ENCODE results near the gene PADI3.

The PADI3 gene

DNA sequence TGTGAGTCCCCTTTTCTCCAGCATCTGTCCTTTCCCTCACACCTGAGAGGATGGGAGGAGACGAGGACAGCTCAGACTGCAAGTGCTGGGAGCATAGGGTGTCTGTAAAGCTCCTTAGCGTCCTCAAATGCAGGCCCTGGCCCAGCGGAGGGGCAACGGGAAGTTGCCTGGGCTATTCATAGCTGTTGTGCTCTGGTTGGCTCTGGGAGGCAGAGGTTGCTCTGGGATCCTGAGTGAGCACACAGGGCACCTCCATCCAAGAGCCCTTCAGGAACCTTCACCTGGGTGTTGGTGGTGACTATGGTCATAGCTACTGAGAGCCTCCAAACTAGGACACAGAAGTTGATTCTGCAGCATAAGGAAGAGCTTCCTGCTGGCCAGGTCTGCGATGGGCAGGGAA, 41.4 kb upstream of the PADI3 start:
- H3K27me3 ChIP-seq (ENCODE audit: control insufficient read depth, insufficient read depth, low read length, poor library complexity, severe bottlenecking), result no peaks in the 10 kb centered on the region
- no peaks in the 10 kb centered on the region for H3K9me3 ChIP-seq (ENCODE audit: control insufficient read depth, low read length)
- no peak overlapping the region for H3K4me3 ChIP-seq (ENCODE audit: insufficient read depth, low read depth, low read length)
- H3K4me1 ChIP-seq (ENCODE audit: control insufficient read depth, insufficient read depth, low read length), result peaks cover 8% of the 10 kb centered on the region
- 86 to 91% methylated on average over 5 of the region's 5 CpGs for WGBS, 2 experiments
- no peak overlapping the region for H3K27ac ChIP-seq (ENCODE audit: insufficient read depth, low read depth, low read length, poor library complexity, severe bottlenecking)
- H3K36me3 ChIP-seq (ENCODE audit: control insufficient read depth, insufficient read depth, low read length), result no peaks in the 10 kb centered on the region

GRCh38 chr1:17207966-17208418, 40.9 kb upstream of the PADI3 start:
- Histone ChIP-seq H3K27ac (ENCODE audit: insufficient read depth, low read depth, low read length, poor library complexity, severe bottlenecking) (no peak overlapping the region), H3K4me1 (ENCODE audit: control insufficient read depth, insufficient read depth, low read length) (peaks cover 13% of the 10 kb centered on the region), H3K27me3 (ENCODE audit: control insufficient read depth, insufficient read depth, low read length, poor library complexity, severe bottlenecking) (no peaks in the 10 kb centered on the region), H3K4me3 (ENCODE audit: insufficient read depth, low read depth, low read length) (no peak overlapping the region), H3K9me3 (ENCODE audit: control insufficient read depth, low read length) (no peaks in the 10 kb centered on the region), H3K36me3 (ENCODE audit: control insufficient read depth, insufficient read depth, low read length) (no peaks in the 10 kb centered on the region)
- WGBS, 2 experiments, result 83 to 84% methylated on average over 2 of the region's 2 CpGs

GRCh38 chr1:17208546-17208945, 40.4 kb upstream of the PADI3 start:
- Histone ChIP-seq H3K36me3 (ENCODE audit: control insufficient read depth, insufficient read depth, low read length) (no peaks in the 10 kb centered on the region), H3K9me3 (ENCODE audit: control insufficient read depth, low read length) (no peaks in the 10 kb centered on the region), H3K4me3 (ENCODE audit: insufficient read depth, low read depth, low read length) (no peak overlapping the region), H3K27ac (ENCODE audit: insufficient read depth, low read depth, low read length, poor library complexity, severe bottlenecking) (no peak overlapping the region), H3K27me3 (ENCODE audit: control insufficient read depth, insufficient read depth, low read length, poor library complexity, severe bottlenecking) (no peaks in the 10 kb centered on the region), H3K4me1 (ENCODE audit: control insufficient read depth, insufficient read depth, low read length) (peaks cover 18% of the 10 kb centered on the region)
- WGBS, 2 experiments, result 92 to 93% methylated on average over 3 of the region's 3 CpGs

GRCh38 chr1:17209430-17209829, 39.5 kb upstream of the PADI3 start:
- Histone ChIP-seq H3K4me3 (ENCODE audit: insufficient read depth, low read depth, low read length) (no peak overlapping the region), H3K27me3 (ENCODE audit: control insufficient read depth, insufficient read depth, low read length, poor library complexity, severe bottlenecking) (no peaks in the 10 kb centered on the region), H3K9me3 (ENCODE audit: control insufficient read depth, low read length) (no peaks in the 10 kb centered on the region), H3K27ac (ENCODE audit: insufficient read depth, low read depth, low read length, poor library complexity, severe bottlenecking) (no peak overlapping the region), H3K36me3 (ENCODE audit: control insufficient read depth, insufficient read depth, low read length) (no peaks in the 10 kb centered on the region), H3K4me1 (ENCODE audit: control insufficient read depth, insufficient read depth, low read length) (peaks cover 22% of the 10 kb centered on the region)
- 69 to 80% methylated on average over 4 to 5 of the region's 5 CpGs for WGBS, 2 experiments

DNA sequence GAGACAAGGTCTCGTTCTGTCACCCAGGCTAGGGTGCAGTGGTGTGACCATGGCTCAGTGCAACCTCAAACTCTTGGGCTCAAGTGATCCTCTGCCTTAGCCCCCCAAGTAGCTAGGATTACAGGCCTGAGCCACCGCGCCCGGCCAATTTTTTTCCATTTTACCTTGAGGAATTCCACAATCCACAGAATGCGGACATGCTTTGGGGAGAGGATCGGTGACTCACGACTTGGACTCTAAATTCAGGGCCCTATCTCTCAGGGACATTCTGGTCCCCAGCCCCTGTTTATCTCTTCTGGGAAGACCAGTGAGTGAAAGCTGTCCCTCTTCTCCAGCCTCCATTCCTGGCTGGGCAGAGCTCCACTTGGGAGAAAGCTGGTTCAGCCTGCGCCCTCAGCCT, 38.7 kb upstream of the PADI3 start:
- Histone ChIP-seq H3K4me1 (ENCODE audit: control insufficient read depth, insufficient read depth, low read length) (peaks cover 22% of the 10 kb centered on the region), H3K9me3 (ENCODE audit: control insufficient read depth, low read length) (no peaks in the 10 kb centered on the region), H3K36me3 (ENCODE audit: control insufficient read depth, insufficient read depth, low read length) (no peaks in the 10 kb centered on the region), H3K27ac (ENCODE audit: insufficient read depth, low read depth, low read length, poor library complexity, severe bottlenecking) (no peak overlapping the region), H3K27me3 (ENCODE audit: control insufficient read depth, insufficient read depth, low read length, poor library complexity, severe bottlenecking) (no peaks in the 10 kb centered on the region), H3K4me3 (ENCODE audit: insufficient read depth, low read depth, low read length) (no peak overlapping the region)
- 92 to 93% methylated on average over 8 of the region's 8 CpGs for WGBS, 2 experiments

DNA sequence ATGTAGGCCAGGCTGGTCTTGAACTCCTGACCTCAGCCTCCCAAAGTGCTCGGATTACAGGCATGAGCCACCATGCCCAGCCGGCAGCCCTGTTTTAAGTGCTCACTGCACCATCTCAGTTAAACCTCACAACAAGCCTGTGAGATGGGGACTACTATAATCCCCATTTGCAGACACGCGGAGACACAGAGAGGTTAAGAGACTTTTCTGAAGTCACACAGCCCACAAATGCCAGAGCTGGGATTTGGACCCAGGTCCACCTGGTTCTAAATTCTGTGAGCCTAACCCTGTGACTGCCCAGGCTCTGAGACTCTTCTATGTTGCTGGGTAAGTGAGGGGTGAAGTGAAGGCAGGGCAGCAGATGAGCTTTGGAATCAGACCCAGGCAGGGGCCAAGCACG, 37.5 kb upstream of the PADI3 start:
- Histone ChIP-seq H3K36me3 (ENCODE audit: control insufficient read depth, insufficient read depth, low read length) (no peaks in the 10 kb centered on the region), H3K4me3 (ENCODE audit: insufficient read depth, low read depth, low read length) (no peak overlapping the region), H3K4me1 (ENCODE audit: control insufficient read depth, insufficient read depth, low read length) (peaks cover 22% of the 10 kb centered on the region), H3K9me3 (ENCODE audit: control insufficient read depth, low read length) (no peaks in the 10 kb centered on the region), H3K27me3 (ENCODE audit: control insufficient read depth, insufficient read depth, low read length, poor library complexity, severe bottlenecking) (no peaks in the 10 kb centered on the region), H3K27ac (ENCODE audit: insufficient read depth, low read depth, low read length, poor library complexity, severe bottlenecking) (no peak overlapping the region)
- 92 to 95% methylated on average over 5 of the region's 5 CpGs for WGBS, 2 experiments

- H3K4me3 ChIP-seq (ENCODE audit: insufficient read depth, low read depth, low read length), result no peak overlapping the region
- no peaks in the 10 kb centered on the region for H3K27me3 ChIP-seq (ENCODE audit: control insufficient read depth, insufficient read depth, low read length, poor library complexity, severe bottlenecking)
- 81 to 83% methylated on average over 10 of the region's 10 CpGs for WGBS, 2 experiments
- H3K9me3 ChIP-seq (ENCODE audit: control insufficient read depth, low read length), result no peaks in the 10 kb centered on the region
- no peak overlapping the region for H3K27ac ChIP-seq (ENCODE audit: insufficient read depth, low read depth, low read length, poor library complexity, severe bottlenecking)
- H3K36me3 ChIP-seq (ENCODE audit: control insufficient read depth, insufficient read depth, low read length), result no peaks in the 10 kb centered on the region
- H3K4me1 ChIP-seq (ENCODE audit: control insufficient read depth, insufficient read depth, low read length), result peaks cover 22% of the 10 kb centered on the region
Measured at GRCh38 chr1:17212009-17212408, 36.9 kb upstream of the PADI3 start.

DNA sequence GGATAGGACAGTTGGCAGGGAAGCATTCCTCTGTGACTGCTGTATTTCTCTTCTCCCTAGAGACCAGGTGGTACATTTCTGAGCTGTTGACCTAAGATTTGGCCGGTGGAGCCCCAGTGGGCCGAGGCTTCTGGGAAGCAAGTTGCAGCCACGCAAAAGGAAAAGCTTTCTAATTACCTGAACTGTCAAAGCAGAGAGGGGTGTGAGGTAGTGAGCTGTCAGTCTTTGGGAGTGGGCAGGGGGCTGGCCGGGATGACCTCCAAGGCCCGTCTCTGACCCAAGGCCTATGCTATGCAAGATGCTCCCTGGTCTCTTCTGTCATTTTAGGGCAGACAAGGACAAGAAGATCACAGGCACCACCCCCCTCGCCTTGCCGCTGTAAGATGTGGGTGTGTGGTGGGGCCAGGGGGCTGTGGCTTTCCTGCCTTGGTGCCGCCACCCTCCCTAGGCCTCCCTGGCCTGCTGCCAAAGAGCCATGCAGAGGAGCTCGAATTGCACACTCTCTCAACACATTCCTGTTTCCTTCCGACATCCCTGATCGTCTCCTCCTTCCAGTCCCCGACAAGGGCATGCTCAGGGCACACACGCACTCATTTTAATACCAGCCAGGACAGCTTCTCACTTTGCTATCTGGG, 36.3 kb upstream of the PADI3 start:
- Histone ChIP-seq H3K9me3 (ENCODE audit: control insufficient read depth, low read length) (no peaks in the 10 kb centered on the region), H3K27me3 (ENCODE audit: control insufficient read depth, insufficient read depth, low read length, poor library complexity, severe bottlenecking) (no peaks in the 10 kb centered on the region), H3K36me3 (ENCODE audit: control insufficient read depth, insufficient read depth, low read length) (no peaks in the 10 kb centered on the region), H3K27ac (ENCODE audit: insufficient read depth, low read depth, low read length, poor library complexity, severe bottlenecking) (no peak overlapping the region), H3K4me1 (ENCODE audit: control insufficient read depth, insufficient read depth, low read length) (peaks cover 22% of the 10 kb centered on the region), H3K4me3 (ENCODE audit: insufficient read depth, low read depth, low read length) (no peak overlapping the region)
- 65 to 68% methylated on average over 13 of the region's 13 CpGs for WGBS, 2 experiments

GRCh38 chr1:17213148-17213781, 35.6 kb upstream of the PADI3 start:
- H3K36me3 ChIP-seq (ENCODE audit: control insufficient read depth, insufficient read depth, low read length), result no peaks in the 10 kb centered on the region
- no peak overlapping the region for H3K4me3 ChIP-seq (ENCODE audit: insufficient read depth, low read depth, low read length)
- H3K9me3 ChIP-seq (ENCODE audit: control insufficient read depth, low read length), result no peaks in the 10 kb centered on the region
- WGBS, 2 experiments, result 80 to 82% methylated on average over 13 of the region's 13 CpGs
- H3K27ac ChIP-seq (ENCODE audit: insufficient read depth, low read depth, low read length, poor library complexity, severe bottlenecking), result no peak overlapping the region
- no peaks in the 10 kb centered on the region for H3K27me3 ChIP-seq (ENCODE audit: control insufficient read depth, insufficient read depth, low read length, poor library complexity, severe bottlenecking)
- peaks cover 22% of the 10 kb centered on the region for H3K4me1 ChIP-seq (ENCODE audit: control insufficient read depth, insufficient read depth, low read length)

GRCh38 chr1:17213782-17214148, 35.1 kb upstream of the PADI3 start:
- Histone ChIP-seq H3K4me3 (ENCODE audit: insufficient read depth, low read depth, low read length) (no peak overlapping the region), H3K9me3 (ENCODE audit: control insufficient read depth, low read length) (no peaks in the 10 kb centered on the region), H3K36me3 (ENCODE audit: control insufficient read depth, insufficient read depth, low read length) (no peaks in the 10 kb centered on the region), H3K4me1 (ENCODE audit: control insufficient read depth, insufficient read depth, low read length) (peaks cover 22% of the 10 kb centered on the region), H3K27ac (ENCODE audit: insufficient read depth, low read depth, low read length, poor library complexity, severe bottlenecking) (no peak overlapping the region), H3K27me3 (ENCODE audit: control insufficient read depth, insufficient read depth, low read length, poor library complexity, severe bottlenecking) (no peaks in the 10 kb centered on the region)
- WGBS, 2 experiments, result 89 to 91% methylated on average over 8 to 9 of the region's 9 CpGs
